ENCODE results near the gene RAB39B. TPM values are rescaled to one million over a fixed set of nuclear protein-coding genes. Genes with fewer than 3 reads are reported as not detected.

Gene RAB39B
- total RNA-seq, 2 experiments from 2014 or later, result 7.2 to 14.3 TPM

- no peak overlapping the region for H3K27ac ChIP-seq (ENCODE audit: low read depth, low read length, poor library complexity, severe bottlenecking)
- no TSS peak for BruUV-seq (replicated peaks)
- no peak for DNase-seq (ENCODE audit: low spot score)
- H3K4me3 ChIP-seq (ENCODE audit: low read depth, low read length, poor library complexity, severe bottlenecking), result peak overlapping the region; percentile 77
- intact Hi-C loops (cut with micrococcal nuclease; ENCODE audit: unreplicated experiment), result loop anchor here (5.0 kb wide), 1 partner anchor 191 kb away; the partner anchor contains the start of gene FUNDC2
- ChIA-PET POLR2A (interaction anchor here (1.2 kb wide), 1 partner anchor 41 kb away, joined by 4 read pairs; no protein-coding TSS in a partner anchor), CTCF (ENCODE audit: unreplicated experiment) (no interaction called here)
- H3K79me2 ChIP-seq (ENCODE audit: insufficient read depth, low read depth, low read length), result peaks cover 45% of the 10 kb centered on the region
- peak overlapping the region; percentile 63 for H3K4me2 ChIP-seq (ENCODE audit: low read length)
- no peak for TF ChIP-seq CTCF (conservative IDR thresholded peaks at IDR 0.05; ENCODE audit: low read length)
- TF ChIP-seq EZH2phosphoT487 (IDR thresholded peaks at IDR 0.05; ENCODE audit: borderline replicate concordance, low read depth, low read length), result no peak
- no peaks in the 10 kb centered on the region for H3K9me3 ChIP-seq (ENCODE audit: low read length)
- H3K9me2 ChIP-seq (ENCODE audit: insufficient read depth, low read length), result no peaks in the 10 kb centered on the region
- H4K20me1 ChIP-seq (ENCODE audit: insufficient read depth, low read length), result no peaks in the 10 kb centered on the region
- peaks cover 22% of the 10 kb centered on the region for H3K4me1 ChIP-seq (ENCODE audit: insufficient read depth, low read length, poor library complexity, severe bottlenecking)
- no peak overlapping the region for H2AFZ ChIP-seq (ENCODE audit: low read length)
- peaks cover 37% of the 10 kb centered on the region for H3K36me3 ChIP-seq (ENCODE audit: insufficient read depth, low read length)
These were observed 45.5 kb downstream of the RAB39B start for GRCh38 chrX:155218777-155219176.

- Histone ChIP-seq H2AFZ (ENCODE audit: low read length) (no peak overlapping the region), H3K27ac (ENCODE audit: low read depth, low read length, poor library complexity, severe bottlenecking) (peak overlapping the region; percentile 56), H3K4me2 (ENCODE audit: low read length) (peak overlapping the region; percentile 63), H3K36me3 (ENCODE audit: insufficient read depth, low read length) (peaks cover 28% of the 10 kb centered on the region), H3K79me2 (ENCODE audit: insufficient read depth, low read depth, low read length) (peaks cover 44% of the 10 kb centered on the region), H3K4me3 (ENCODE audit: low read depth, low read length, poor library complexity, severe bottlenecking) (peak overlapping the region; percentile 77), H3K9me2 (ENCODE audit: insufficient read depth, low read length) (no peaks in the 10 kb centered on the region), H4K20me1 (ENCODE audit: insufficient read depth, low read length) (no peaks in the 10 kb centered on the region), H3K4me1 (ENCODE audit: insufficient read depth, low read length, poor library complexity, severe bottlenecking) (peaks cover 22% of the 10 kb centered on the region), H3K9me3 (ENCODE audit: low read length) (no peaks in the 10 kb centered on the region)
- ChIA-PET POLR2A (interaction anchor here (1.1 to 1.6 kb wide), 3 partner anchors 9 to 41 kb away, joined by 3 to 6 read pairs (median 5); no protein-coding TSS in a partner anchor), CTCF (ENCODE audit: unreplicated experiment) (interaction anchor here (1.0 kb wide), 1 partner anchor 48 kb away, joined by 3 read pairs; the partner anchor contains the start of gene RAB39B)
- intact Hi-C loops (cut with micrococcal nuclease; ENCODE audit: unreplicated experiment), result loop anchor here (1.0 to 5.0 kb wide), 2 partner anchors 47 to 190 kb away; partner anchors contain the start of genes FUNDC2 and RAB39B
- TF ChIP-seq CTCF (conservative IDR thresholded peaks at IDR 0.05; ENCODE audit: low read length) (no peak; the same call in 1 of the 2 replicates), EZH2phosphoT487 (IDR thresholded peaks at IDR 0.05; ENCODE audit: borderline replicate concordance, low read depth, low read length) (no peak)
- peak; percentile 3 for DNase-seq (ENCODE audit: low spot score)
- BruUV-seq (replicated peaks), result no TSS peak
These were observed 47.3 kb downstream of the RAB39B start for GRCh38 chrX:155216940-155217440.

Data from OCI-LY7 (cell line).